ENCODE results near the gene SIRPG. TPM values are rescaled to one million over a fixed set of nuclear protein-coding genes. Genes with fewer than 3 reads are reported as not detected.

Gene SIRPG
- not detected in 2 replicates for total RNA-seq

DNA sequence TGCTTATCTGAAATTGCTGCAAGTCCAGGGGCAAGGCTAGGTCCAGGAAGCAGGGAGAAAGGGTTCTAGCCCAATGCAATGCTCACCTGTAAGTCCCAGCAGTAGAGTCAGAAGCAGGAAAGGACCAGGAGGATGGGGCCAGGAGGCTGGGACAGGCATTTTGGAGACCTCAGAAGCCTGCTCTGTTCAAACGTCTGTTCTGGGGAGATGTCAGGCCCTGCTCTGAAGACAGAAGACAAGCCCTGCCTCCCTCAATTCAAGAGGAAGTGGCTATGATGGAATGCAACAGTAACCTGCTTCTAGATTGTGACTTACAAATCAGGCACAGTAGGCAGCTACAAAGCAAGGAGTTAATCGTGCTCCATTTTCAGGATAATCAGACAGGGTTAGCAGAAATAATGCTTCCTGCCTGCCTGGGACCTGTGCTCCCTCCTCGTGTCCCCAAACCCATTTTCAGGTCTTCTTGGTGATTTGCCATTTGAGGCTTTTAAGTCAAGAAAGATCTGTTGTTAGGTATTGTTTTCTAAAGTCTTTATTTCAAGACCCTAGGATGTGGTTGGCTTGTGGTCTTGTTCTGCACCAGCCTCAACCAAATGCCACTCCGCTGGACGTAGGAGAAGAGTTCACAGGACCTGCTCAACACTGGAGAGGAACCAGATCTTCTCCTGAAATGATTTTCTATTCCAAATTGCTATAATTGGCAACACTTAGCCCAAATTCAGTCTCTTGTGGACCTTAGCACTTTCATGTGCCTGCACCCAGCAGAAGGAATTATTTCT, at the start of gene SIRPG:
SIRPG (minus strand) TSS at position 224 of the 779 bp plus-strand sequence; CDS start at position 159, 65 bp downstream.

DNA sequence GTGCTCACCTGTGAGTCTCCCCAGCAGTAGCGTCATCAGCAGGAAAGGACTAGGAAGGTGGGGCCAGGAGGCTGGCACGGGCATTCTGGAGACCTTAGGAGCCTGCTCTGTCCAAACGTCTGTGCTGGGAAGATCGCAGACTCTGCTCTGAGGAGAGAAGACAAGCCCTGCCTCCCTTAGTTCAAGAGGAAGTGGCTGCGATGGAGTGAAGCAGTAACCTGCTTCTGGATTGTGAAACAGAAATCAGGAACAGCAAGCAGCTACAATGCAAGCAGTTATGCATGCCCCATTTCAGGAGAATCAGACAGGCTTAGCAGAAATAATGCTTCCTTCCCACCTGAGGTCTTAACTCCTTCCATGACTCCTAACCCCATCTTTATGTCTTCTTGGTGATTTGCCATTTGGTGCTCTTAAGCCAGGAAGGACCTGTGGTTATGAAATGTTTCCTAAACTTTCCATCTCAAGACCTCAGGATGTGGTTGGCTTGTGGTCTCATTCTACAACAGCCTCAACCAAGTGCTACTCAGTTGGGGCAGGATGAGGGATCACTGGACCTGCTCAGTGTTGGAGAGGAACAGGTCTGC, 37.6 kb downstream of the SIRPG start, which contains the start of gene SIRPB1:
SIRPB1 (minus strand) TSS at position 149 of the 584 bp plus-strand sequence; CDS start at position 84, 65 bp downstream.

Other genes with a start within 250 kb of the SIRPG start
- 25.4 and 27.8 TPM in 2 replicates for gene NSFL1C, start 190.9 kb downstream of the SIRPG start, total RNA-seq
- not detected in 2 replicates for gene SIRPB2, start 166.4 kb downstream of the SIRPG start, total RNA-seq
- gene SIRPD, start 100.1 kb downstream of the SIRPG start, total RNA-seq: not detected in 2 replicates
- 0.77 and 1.9 TPM in 2 replicates for gene SIRPB1, start 37.8 kb downstream of the SIRPG start, total RNA-seq
- gene SIRPA, start 237.6 kb upstream of the SIRPG start, total RNA-seq: 18.6 and 18.8 TPM in 2 replicates

All from pericardium fibroblast (primary cell).